ENCODE results near the gene PAQR7.

DNA sequence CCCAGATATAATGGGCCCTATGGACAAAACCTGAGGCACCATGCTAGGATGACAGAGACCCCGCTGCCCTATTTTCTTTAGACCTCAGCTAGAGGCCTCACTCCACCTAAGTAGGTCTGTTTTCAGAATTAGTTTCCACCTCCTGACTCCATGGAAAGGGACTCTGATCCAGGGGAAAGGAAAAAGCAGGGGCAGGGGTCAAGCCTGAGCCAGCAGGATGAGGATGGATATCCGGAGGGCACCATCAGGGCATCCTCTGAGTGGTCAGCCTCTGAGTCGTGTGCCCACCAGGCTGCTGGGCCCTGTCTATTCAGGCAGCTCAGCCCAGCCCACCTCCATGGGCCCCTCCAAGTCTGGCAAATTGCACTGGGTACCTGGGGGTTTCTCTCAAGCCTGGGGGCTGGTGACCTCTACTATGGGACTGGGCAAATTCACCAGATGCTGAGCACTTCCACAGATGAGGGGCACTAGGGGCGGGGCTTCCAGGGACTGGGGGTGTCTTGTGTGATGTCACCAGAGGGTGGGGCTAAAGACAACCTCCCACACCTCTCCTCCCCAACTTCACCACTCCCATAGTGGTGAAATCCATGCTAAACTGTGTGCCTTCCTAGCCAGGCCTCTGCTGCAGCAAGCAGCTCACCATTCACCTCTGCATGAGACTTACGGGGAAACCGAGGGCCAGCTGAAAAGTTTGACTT is 5.5 kb downstream of the PAQR7 start:
- TF ChIP-seq, protein P1, sequence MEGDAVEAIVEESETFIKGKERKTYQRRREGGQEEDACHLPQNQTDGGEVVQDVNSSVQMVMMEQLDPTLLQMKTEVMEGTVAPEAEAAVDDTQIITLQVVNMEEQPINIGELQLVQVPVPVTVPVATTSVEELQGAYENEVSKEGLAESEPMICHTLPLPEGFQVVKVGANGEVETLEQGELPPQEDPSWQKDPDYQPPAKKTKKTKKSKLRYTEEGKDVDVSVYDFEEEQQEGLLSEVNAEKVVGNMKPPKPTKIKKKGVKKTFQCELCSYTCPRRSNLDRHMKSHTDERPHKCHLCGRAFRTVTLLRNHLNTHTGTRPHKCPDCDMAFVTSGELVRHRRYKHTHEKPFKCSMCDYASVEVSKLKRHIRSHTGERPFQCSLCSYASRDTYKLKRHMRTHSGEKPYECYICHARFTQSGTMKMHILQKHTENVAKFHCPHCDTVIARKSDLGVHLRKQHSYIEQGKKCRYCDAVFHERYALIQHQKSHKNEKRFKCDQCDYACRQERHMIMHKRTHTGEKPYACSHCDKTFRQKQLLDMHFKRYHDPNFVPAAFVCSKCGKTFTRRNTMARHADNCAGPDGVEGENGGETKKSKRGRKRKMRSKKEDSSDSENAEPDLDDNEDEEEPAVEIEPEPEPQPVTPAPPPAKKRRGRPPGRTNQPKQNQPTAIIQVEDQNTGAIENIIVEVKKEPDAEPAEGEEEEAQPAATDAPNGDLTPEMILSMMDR (IDR thresholded peaks at IDR 0.05), result no peak
- TF ChIP-seq POLR2A (IDR thresholded peaks at IDR 0.05), result no peak

All from heart left ventricle (tissue), 13 donors.